Activated T-helper 2 cell treated with anti-CD3 and anti-CD28 coated beads, Interferon-gamma antibody, Interleukin-2, Interleukin-4, amounts not matched to agents 10 μg/mL and 5 μg/mL and 100 μg/mL, durations not matched to agents 14 hours and 24 hours and 36 hours (primary cell): ENCODE measurements around the gene NPAP1. TPM values are rescaled to one million over a fixed set of nuclear protein-coding genes. Genes with fewer than 3 reads are reported as not detected.

Source experiments
- DNase-seq: peaks from one replicate; pipeline ENCODE4 v3.0.0; 2021; ENCODE audit warnings: low spot score
- H3K27ac Mint-ChIP-seq: one replicate; pipeline ENCODE4 v1.8.0; 2021; ENCODE audit warnings: mixed read lengths
- H3K27me3 Mint-ChIP-seq: one replicate; pipeline ENCODE4 v1.8.0; 2021; ENCODE audit warnings: low read depth, mixed read lengths
- H3K36me3 Mint-ChIP-seq: one replicate; pipeline ENCODE4 v1.8.0; 2021; ENCODE audit warnings: low read depth, mixed read lengths
- H3K4me1 Mint-ChIP-seq: one replicate; pipeline ENCODE4 v1.8.0; 2021; ENCODE audit warnings: low read depth, mixed read lengths
- H3K4me3 Mint-ChIP-seq: one replicate; pipeline ENCODE4 v1.8.0; 2021; ENCODE audit warnings: low read depth, mild to moderate bottlenecking, moderate library complexity, mixed read lengths
- H3K9me3 Mint-ChIP-seq: one replicate; pipeline ENCODE4 v1.8.0; 2021; ENCODE audit warnings: mixed read lengths
- intact Hi-C: fragments of 100-400 bp; cut with micrococcal nuclease; formaldehyde crosslinking; loops from one replicate; pipeline ENCODE4 v1.15.1; 2023
- total RNA-seq: library from RNA; stranded (reverse); gene quantifications from 2 replicates; pipeline ENCODE4 v1.2.3, GENCODE V29; 2022

The NPAP1 gene
- total RNA-seq, 1 donor from 2014 or later: not detected

- peaks cover 41% of the 10 kb centered on the region for H3K9me3 Mint-ChIP-seq
- H3K27me3 Mint-ChIP-seq: no peaks in the 10 kb centered on the region
- no peaks in the 10 kb centered on the region for H3K4me1 Mint-ChIP-seq
- H3K27ac Mint-ChIP-seq: no peak overlapping the region
- intact Hi-C loops: no loop called here
- H3K4me3 Mint-ChIP-seq: no peak overlapping the region
- no peak for DNase-seq
- no peaks in the 10 kb centered on the region for H3K36me3 Mint-ChIP-seq
Observed at GRCh38 chr15:24684313-24684712, 8.7 kb downstream of the NPAP1 start.

DNA sequence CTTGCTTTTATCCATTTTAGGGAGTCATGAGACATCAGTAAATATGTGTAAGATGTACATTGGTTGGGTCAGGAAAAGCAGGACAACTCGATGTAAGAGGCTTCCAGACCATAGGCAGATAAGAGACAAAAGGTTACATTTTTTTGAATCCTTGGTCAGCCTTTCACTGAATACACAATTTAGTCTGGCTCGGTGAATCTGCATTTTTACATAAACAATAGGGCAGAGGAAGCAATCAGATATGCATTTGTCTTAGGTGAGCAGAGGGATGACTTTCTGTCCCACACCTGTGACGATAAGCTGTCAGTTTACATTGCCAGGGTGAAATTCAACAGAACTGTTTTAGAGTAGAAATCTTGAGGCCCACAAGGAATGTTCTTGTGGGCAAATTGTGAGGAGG, 20.6 kb downstream of the NPAP1 start:
- no peak overlapping the region for H3K4me3 Mint-ChIP-seq

DNA sequence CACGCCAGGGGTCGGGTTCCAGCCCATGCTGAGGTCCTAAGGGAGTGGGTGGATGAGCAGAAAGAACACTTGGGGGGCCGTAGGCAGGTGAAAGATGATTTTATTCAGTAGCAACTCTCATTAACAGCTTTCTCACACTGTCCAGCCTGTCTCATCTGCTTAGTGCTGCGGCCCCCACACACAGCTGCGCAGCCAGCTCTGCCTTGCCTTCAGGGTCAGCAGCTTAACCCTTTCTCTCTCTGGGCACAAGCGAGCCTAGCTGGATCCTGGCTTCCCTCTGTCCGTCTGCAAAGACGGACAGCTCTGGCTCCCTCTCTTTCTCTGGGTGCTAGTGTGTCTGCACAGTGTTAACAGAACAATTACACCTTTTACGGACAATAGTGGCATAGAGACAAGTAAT, 21.3 kb downstream of the NPAP1 start:
- Mint-ChIP-seq H3K27me3 (no peaks in the 10 kb centered on the region), H3K4me1 (no peaks in the 10 kb centered on the region), H3K9me3 (peaks cover 43% of the 10 kb centered on the region), H3K36me3 (no peaks in the 10 kb centered on the region), H3K4me3 (no peak overlapping the region), H3K27ac (no peak overlapping the region)
- DNase-seq: no peak
- intact Hi-C loops: no loop called here

More for the DNA sequence above, 20.6 kb downstream of the NPAP1 start:
- no peaks in the 10 kb centered on the region for H3K4me1 Mint-ChIP-seq
- peaks cover 42% of the 10 kb centered on the region for H3K9me3 Mint-ChIP-seq
- H3K36me3 Mint-ChIP-seq: no peaks in the 10 kb centered on the region
- no peak overlapping the region for H3K27ac Mint-ChIP-seq
- intact Hi-C loops: no loop called here
- H3K27me3 Mint-ChIP-seq: no peaks in the 10 kb centered on the region
- no peak for DNase-seq

DNA sequence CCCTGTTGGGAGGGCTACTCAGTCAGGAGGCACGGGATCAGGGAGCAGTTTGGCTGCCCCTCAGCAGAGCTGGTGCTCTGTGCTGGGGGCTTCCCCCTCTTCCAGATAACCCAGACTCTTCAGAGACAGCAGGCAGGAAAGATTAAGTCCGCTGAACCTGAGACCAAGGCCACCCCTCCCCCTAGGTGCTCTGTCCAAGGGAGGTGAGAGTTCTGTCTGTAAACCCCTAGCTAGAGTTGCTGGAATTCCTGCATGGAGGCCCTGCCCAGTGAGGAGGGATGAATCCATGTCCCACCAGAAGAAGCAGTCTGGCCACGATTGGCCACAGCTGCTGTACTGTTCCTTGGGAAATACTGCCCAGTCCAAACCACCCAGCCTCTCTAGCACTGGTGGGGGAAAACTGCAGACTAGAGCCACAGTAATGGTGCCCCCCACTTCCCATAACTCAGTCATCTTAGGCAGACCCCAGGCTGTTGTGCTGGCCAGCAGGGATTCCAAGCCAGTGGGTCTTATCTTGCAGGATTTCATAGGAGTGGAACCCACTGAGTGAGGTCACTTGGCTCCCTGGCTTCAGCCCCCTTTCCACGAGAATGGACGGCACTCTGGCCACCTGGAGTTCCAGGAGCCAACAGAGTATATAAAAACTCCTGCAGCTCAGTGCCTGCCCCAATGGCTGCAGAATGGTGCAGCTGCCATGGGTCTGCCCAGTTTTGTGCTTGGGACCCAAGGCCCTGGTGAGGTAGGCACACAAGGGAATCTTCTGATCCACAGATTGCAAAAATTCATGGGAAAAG, 42.9 kb downstream of the NPAP1 start:
- H3K4me3 Mint-ChIP-seq: no peak overlapping the region
- H3K36me3 Mint-ChIP-seq: no peaks in the 10 kb centered on the region
- no peak for DNase-seq
- no peaks in the 10 kb centered on the region for H3K27me3 Mint-ChIP-seq
- no peaks in the 10 kb centered on the region for H3K4me1 Mint-ChIP-seq
- intact Hi-C loops: no loop called here
- peaks cover 69% of the 10 kb centered on the region for H3K9me3 Mint-ChIP-seq
- no peak overlapping the region for H3K27ac Mint-ChIP-seq

- Mint-ChIP-seq H3K4me1 (no peaks in the 10 kb centered on the region), H3K36me3 (no peaks in the 10 kb centered on the region), H3K9me3 (peaks cover 24% of the 10 kb centered on the region), H3K27me3 (no peaks in the 10 kb centered on the region), H3K4me3 (no peak overlapping the region), H3K27ac (no peak overlapping the region)
- DNase-seq: no peak
- intact Hi-C loops: no loop called here
Observed at GRCh38 chr15:24729760-24730159, 54.2 kb downstream of the NPAP1 start.
